Thyroid gland (tissue), 4 donors: ENCODE measurements around the gene STXBP1. TPM values are rescaled to one million over a fixed set of nuclear protein-coding genes. Genes with fewer than 3 reads are reported as not detected.
A peak's percentile ranks its signal among the peaks of the same experiment; 100 is the strongest.

Experiments
- DNase-seq, 2 donors: peaks; one replicate each; pipeline ENCODE4 v3.0.0-alpha.2; 2019
- H3K27ac ChIP-seq, 3 donors: fragments of 200-600 bp; sonication (generic); 1 replicate in 2 of 3; 2 replicates in 1 of 3; pipeline ENCODE4 v1.5.1; 2016 to 2019; ENCODE audit warnings: mild to moderate bottlenecking in 1 of 3, moderate library complexity in 1 of 3
- H3K27me3 ChIP-seq: fragments of 200-600 bp; sonication (generic); one replicate; pipeline ENCODE4 v1.5.1; 2019
- H3K36me3 ChIP-seq, 2 donors: fragments of 200-600 bp; sonication (generic); one replicate each; pipeline ENCODE4 v1.5.1; 2016 to 2019
- H3K4me1 ChIP-seq, 2 donors: fragments of 200-600 bp; sonication (generic); one replicate each; pipeline ENCODE4 v1.5.1; 2017 to 2019
- H3K4me3 ChIP-seq, 3 donors: fragments of 200-600 bp; sonication (generic); replicated peaks in 1 of 3; 1 replicate in 2 of 3; 2 replicates in 1 of 3; pipeline ENCODE4 v1.5.1; 2016; ENCODE audit warnings: mild to moderate bottlenecking in 1 of 3
- H3K9me3 ChIP-seq: fragments of 200-600 bp; sonication (generic); one replicate; pipeline ENCODE4 v1.5.1; 2017
- POLR2A ChIP-seq, 2 donors: fragments of 450-650 bp; IDR thresholded peaks; one replicate each; pipeline ENCODE4 v1.6.1; 2017; ENCODE audit warnings: antibody characterized with exemption in 2 of 2, mild to moderate bottlenecking in 2 of 2, moderate library complexity in 1 of 2
- WGBS, 2 donors: methylation state at CpG; one replicate each; pipeline ENCODE4 v1.1.5; 2017; 5-methylcytosine and 5-hydroxymethylcytosine counted together
- intact Hi-C: fragments of 100-400 bp; cut with DNase I; formaldehyde crosslinking; loops from one replicate; pipeline ENCODE4 v1.15.1; 2023
- total RNA-seq, 4 donors: library from RNA; depleted of rRNA; stranded (reverse); fragments of >200 nt; gene quantifications; one replicate each; pipeline ENCODE4 v1.2.3, GENCODE V29; 2016
- TF ChIP-seq, protein P1 (sequence below), 6 experiments: fragments of 200-600 bp in 3 of 6; fragments of 450-650 bp in 3 of 6; sonication (generic) in 3 of 6; IDR thresholded peaks; one replicate each; pipeline ENCODE4 v1.5.1; 2016 to 2019; ENCODE audit warnings: antibody characterized with exemption in 6 of 6, mild to moderate bottlenecking in 2 of 6, inconsistent platforms in 1 of 6, moderate library complexity in 1 of 6

The STXBP1 gene
- total RNA-seq, 4 donors from 2014 or later = 23.8 to 139 (median 106) TPM

DNA sequence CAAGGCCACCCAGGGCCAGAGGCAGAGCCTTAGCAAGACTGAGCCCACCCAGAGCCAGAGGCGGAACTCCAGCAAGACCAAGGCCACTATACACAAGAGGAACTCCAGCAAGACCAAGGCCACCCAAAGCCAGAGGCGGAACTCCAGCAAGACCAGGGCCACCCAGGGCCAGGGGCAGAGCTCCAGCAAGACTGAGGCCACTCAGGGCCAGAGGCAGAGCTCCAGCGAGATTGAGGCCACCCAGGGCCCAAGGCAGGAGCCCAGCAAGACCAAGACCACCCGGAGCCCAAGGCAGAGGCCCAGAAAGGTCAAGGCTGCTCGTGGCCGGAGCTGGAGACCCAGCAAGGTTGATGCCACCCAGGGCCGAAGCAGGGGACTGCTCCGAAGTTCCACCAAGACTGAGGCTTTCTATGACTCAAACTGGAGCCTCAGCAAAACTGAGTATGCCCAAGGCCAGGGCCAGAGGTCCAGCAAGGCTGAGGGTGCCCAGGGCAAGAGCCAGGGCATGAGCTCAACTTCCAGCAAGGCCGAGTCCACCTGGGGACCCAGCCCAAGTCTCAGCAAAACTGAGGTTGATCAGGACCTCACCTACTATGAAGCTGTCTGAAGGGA, 118.8 kb downstream of the STXBP1 start:
- intact Hi-C loops = loop anchor here (5.0 kb wide), 1 partner anchor 124 kb away; no protein-coding TSS in a partner anchor
- no peak for DNase-seq
- no peak for TF ChIP-seq POLR2A (IDR thresholded peaks at IDR 0.05)
- TF ChIP-seq, protein P1, sequence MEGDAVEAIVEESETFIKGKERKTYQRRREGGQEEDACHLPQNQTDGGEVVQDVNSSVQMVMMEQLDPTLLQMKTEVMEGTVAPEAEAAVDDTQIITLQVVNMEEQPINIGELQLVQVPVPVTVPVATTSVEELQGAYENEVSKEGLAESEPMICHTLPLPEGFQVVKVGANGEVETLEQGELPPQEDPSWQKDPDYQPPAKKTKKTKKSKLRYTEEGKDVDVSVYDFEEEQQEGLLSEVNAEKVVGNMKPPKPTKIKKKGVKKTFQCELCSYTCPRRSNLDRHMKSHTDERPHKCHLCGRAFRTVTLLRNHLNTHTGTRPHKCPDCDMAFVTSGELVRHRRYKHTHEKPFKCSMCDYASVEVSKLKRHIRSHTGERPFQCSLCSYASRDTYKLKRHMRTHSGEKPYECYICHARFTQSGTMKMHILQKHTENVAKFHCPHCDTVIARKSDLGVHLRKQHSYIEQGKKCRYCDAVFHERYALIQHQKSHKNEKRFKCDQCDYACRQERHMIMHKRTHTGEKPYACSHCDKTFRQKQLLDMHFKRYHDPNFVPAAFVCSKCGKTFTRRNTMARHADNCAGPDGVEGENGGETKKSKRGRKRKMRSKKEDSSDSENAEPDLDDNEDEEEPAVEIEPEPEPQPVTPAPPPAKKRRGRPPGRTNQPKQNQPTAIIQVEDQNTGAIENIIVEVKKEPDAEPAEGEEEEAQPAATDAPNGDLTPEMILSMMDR (IDR thresholded peaks at IDR 0.05) = no peak
- H3K36me3 ChIP-seq = peaks cover 0 to 4% of the 10 kb centered on the region in 2 donors
- H3K4me3 ChIP-seq = no peak overlapping the region
- H3K4me1 ChIP-seq = peaks cover 4 to 7% of the 10 kb centered on the region in 2 donors
- H3K9me3 ChIP-seq = no peaks in the 10 kb centered on the region
- H3K27me3 ChIP-seq = no peaks in the 10 kb centered on the region
- 80 to 93% methylated on average over 3 to 8 of the region's 9 CpGs for WGBS, 2 donors
- H3K27ac ChIP-seq = no peak overlapping the region

DNA sequence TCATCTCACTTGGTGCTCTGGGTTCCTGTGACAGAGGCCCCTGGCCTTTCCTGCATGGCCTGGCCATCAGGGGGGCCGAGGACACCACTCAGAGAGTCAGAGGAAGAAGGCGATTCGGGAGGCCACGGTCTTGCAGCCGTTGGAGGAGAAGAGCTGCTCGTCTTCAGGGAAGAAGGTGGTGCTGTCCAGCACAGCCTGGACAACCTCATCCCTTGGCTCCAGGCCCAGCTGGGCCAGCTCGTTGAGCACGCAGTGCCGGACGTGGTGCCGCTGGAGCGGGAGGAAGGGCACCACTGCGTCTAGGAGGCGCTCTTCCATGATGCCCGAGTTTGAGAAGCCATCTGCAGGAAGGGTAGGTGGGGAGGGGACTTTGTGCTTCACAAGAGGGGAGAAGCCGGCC, 119.9 kb downstream of the STXBP1 start:
- peaks cover 4 to 7% of the 10 kb centered on the region in 2 donors for H3K4me1 ChIP-seq
- H3K36me3 ChIP-seq = peaks cover 0 to 4% of the 10 kb centered on the region in 2 donors
- H3K27me3 ChIP-seq = no peaks in the 10 kb centered on the region
- H3K27ac ChIP-seq = no peak overlapping the region
- no peaks in the 10 kb centered on the region for H3K9me3 ChIP-seq
- no peak for TF ChIP-seq POLR2A (IDR thresholded peaks at IDR 0.05)
- TF ChIP-seq, protein P1 (IDR thresholded peaks at IDR 0.05) = no peak
- WGBS, 2 donors = 68 to 72% methylated on average over 14 to 15 of the region's 16 CpGs
- intact Hi-C loops = loop anchor here (2.0 to 5.0 kb wide), 2 partner anchors 125 to 223 kb away; no protein-coding TSS in a partner anchor
- DNase-seq = no peak
- no peak overlapping the region for H3K4me3 ChIP-seq

DNA sequence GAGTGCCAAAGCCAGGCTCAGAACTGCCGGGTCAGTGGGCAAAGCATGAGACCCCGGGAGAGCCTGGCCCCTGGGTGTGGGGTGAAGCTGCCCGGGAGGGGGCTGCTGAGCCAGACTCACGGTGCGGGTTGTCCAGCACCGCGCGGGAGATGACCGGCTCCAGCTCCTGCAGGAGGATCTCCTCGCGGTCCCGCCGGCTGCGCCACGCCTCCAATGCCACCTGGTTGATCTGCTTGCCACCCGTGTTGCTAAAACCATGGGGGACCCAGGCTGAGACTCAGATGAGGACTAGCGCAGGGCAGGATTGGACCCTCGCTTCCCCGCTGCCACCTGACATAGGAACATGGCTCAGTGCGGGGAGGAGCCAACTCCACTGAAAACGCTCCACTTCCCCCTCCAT, 120.4 kb downstream of the STXBP1 start:
- DNase-seq = no peak
- Histone ChIP-seq H3K4me3 (no peak overlapping the region), H3K36me3 (peaks cover 0 to 4% of the 10 kb centered on the region in 2 donors), H3K27me3 (no peaks in the 10 kb centered on the region), H3K4me1 (peaks cover 4 to 7% of the 10 kb centered on the region in 2 donors), H3K27ac (no peak overlapping the region), H3K9me3 (no peaks in the 10 kb centered on the region)
- intact Hi-C loops = loop anchor here (2.0 to 5.0 kb wide), 2 partner anchors 125 to 224 kb away; no protein-coding TSS in a partner anchor
- WGBS, 2 donors = 93 to 97% methylated on average over 13 of the region's 21 CpGs
- TF ChIP-seq POLR2A (IDR thresholded peaks at IDR 0.05) = no peak
- TF ChIP-seq, protein P1 (IDR thresholded peaks at IDR 0.05) = no peak

DNA sequence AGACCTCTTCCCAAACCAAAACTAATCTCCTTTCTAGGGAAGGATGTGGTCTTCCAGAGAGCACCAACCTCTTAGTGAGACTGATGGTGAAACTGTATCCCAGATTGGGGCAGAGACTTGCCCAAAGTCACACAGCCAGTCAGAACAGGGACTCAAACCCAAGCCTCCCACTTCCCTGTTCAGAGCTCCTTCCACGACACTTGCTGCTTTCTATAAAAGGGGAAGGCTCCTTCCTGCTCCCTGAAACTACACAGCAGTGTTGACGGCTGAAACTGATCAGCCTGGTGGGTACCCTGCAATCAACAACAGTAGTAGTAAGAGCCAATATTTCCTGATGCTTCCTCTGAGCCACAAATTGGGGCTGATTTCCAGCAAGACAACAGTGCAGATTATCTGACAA, 121.5 kb downstream of the STXBP1 start:
- no peak overlapping the region for H3K27ac ChIP-seq
- H3K9me3 ChIP-seq = no peaks in the 10 kb centered on the region
- intact Hi-C loops = loop anchor here (1.0 to 5.0 kb wide), 3 partner anchors 126 to 225 kb away; no protein-coding TSS in a partner anchor
- TF ChIP-seq, protein P1 (IDR thresholded peaks at IDR 0.05) = no peak
- TF ChIP-seq POLR2A (IDR thresholded peaks at IDR 0.05) = no peak
- DNase-seq = no peak
- H3K4me3 ChIP-seq = no peak overlapping the region
- H3K4me1 ChIP-seq = peaks cover 4 to 7% of the 10 kb centered on the region in 2 donors
- 100% methylated on average over 2 of the region's 2 CpGs for WGBS, 2 donors
- H3K36me3 ChIP-seq = peaks cover 4% of the 10 kb centered on the region in 2 donors
- no peaks in the 10 kb centered on the region for H3K27me3 ChIP-seq

DNA sequence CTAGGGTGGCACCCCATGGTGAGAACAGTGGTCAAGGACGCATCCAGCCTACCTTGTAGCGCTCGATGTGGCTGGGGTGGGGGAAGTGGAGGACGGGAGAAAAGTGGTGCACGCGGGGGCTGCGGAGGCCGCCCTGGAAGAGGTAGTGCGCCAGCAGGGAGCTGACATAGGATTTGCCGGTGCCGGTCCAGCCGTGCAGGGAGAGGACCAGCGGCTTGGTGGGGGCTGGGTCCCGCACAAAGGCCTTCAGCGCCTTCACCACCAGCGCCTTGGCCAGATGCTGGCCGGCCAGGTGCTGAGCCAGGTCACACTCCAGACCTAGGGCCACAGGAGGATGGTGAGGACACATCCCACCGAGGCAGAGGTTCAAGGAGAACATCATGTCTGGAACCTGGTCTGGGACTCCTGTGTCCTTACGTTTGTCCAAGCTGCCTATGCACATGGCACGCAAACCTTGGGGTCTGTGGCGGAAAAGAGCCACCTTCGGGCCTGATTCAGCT, 122.2 kb downstream of the STXBP1 start:
- Histone ChIP-seq H3K36me3 (peaks cover 4% of the 10 kb centered on the region in 2 donors), H3K27ac (peak overlapping the region in 2 of 3 donors; percentile 91 to 97), H3K4me3 (peak overlapping the region in 1 of 3 donors; percentile 80)

More for the DNA sequence above, 122.2 kb downstream of the STXBP1 start:
- H3K4me1 ChIP-seq = peaks cover 4 to 7% of the 10 kb centered on the region in 2 donors
- intact Hi-C loops = loop anchor here (5.0 kb wide), 1 partner anchor 127 kb away; no protein-coding TSS in a partner anchor
- no peak for TF ChIP-seq POLR2A (IDR thresholded peaks at IDR 0.05)
- TF ChIP-seq, protein P1 (IDR thresholded peaks at IDR 0.05) = no peak
- no peak for DNase-seq
- 37 to 51% methylated on average over 10 to 14 of the region's 22 CpGs for WGBS, 2 donors
- H3K9me3 ChIP-seq = no peaks in the 10 kb centered on the region
- no peaks in the 10 kb centered on the region for H3K27me3 ChIP-seq
